NCI-H2081 (cell line): Measurements from ENCODE around the gene MFSD6.
A peak's percentile ranks its signal among the peaks of the same experiment; 100 is the strongest.

Source experiments
- DNase-seq, 2 experiments: peaks; one replicate each; lab custom pipeline; 2025; lab: John Stamatoyannopoulos, UW

The MFSD6 gene

GRCh38 chr2:190530248-190530900 is 122.2 kb downstream of the MFSD6 start:
- DNase-seq = no peak

- DNase-seq = no peak
Measured at GRCh38 chr2:190532581-190532980, 124.4 kb downstream of the MFSD6 start.

GRCh38 chr2:190533175-190533967 is 125.2 kb downstream of the MFSD6 start:
- DNase-seq = no peak

- DNase-seq = peak in 1 of 2 experiments; percentile 42
Measured at GRCh38 chr2:190533968-190534309, 125.8 kb downstream of the MFSD6 start.

GRCh38 chr2:190534310-190535120 is 126.4 kb downstream of the MFSD6 start, which contains the start of gene NEMP2:
Gene NEMP2, minus strand, starts transcription at chr2:190534722. Its CDS starts 67 bp downstream, at chr2:190534655.
- DNase-seq = peak; percentile 89 to 91

- DNase-seq = no peak
Measured at GRCh38 chr2:190535121-190535439, 126.9 kb downstream of the MFSD6 start.

GRCh38 chr2:190535586-190535985 is 127.4 kb downstream of the MFSD6 start:
- peak in 1 of 2 experiments; percentile 3 for DNase-seq

GRCh38 chr2:190537765-190538164 is 129.6 kb downstream of the MFSD6 start:
- no peak for DNase-seq

- DNase-seq = no peak
Measured at GRCh38 chr2:190538201-190538600, 130.0 kb downstream of the MFSD6 start.

- DNase-seq = no peak
Measured at GRCh38 chr2:190540048-190540447, 131.9 kb downstream of the MFSD6 start.

GRCh38 chr2:190545093-190545492 is 136.9 kb downstream of the MFSD6 start:
- no peak for DNase-seq

GRCh38 chr2:190545555-190546385 is 137.6 kb downstream of the MFSD6 start:
- DNase-seq = no peak

- no peak for DNase-seq
Measured at GRCh38 chr2:190546734-190547133, 138.6 kb downstream of the MFSD6 start.

GRCh38 chr2:190547886-190548285 is 139.7 kb downstream of the MFSD6 start:
- no peak for DNase-seq

- no peak for DNase-seq
Measured at GRCh38 chr2:190550137-190550536, 142.0 kb downstream of the MFSD6 start.
